Stimulated activated CD4-positive, alpha-beta T cell treated with anti-CD3 and anti-CD28 coated beads, Interleukin-1b, Interleukin-23, amount 100 ng/mL, for 1 hour (primary cell): ENCODE results near the gene GH2.
A peak's percentile ranks its signal among the peaks of the same experiment; 100 is the strongest.
"Not testable (repeated sequence)": the region's sequence is repeated elsewhere in the genome, so short reads cannot be mapped to it uniquely, and the experiment has no call there.

Experiments
- DNase-seq, 2 donors: peaks; one replicate each; pipeline ENCODE4 v3.0.0-alpha.2; 2020; ENCODE audit warnings: low read depth in 2 of 2

GH2 gene

GRCh38 chr17:63881935-63882601, at the start of gene GH2:
Gene GH2, minus strand, starts transcription at chr17:63881944. Its CDS starts 143 bp downstream, at chr17:63881801.
- DNase-seq = peak; percentile 32 to 45

GRCh38 chr17:63930951-63931575, 49.3 kb upstream of the GH2 start:
- DNase-seq = peak in 1 of 2 donors; percentile 29

GRCh38 chr17:63929860-63930766, 48.4 kb upstream of the GH2 start:
- DNase-seq = no peak

GRCh38 chr17:63928966-63929695, 47.4 kb upstream of the GH2 start:
- DNase-seq = no peak

GRCh38 chr17:63928172-63928666, 46.5 kb upstream of the GH2 start:
- no peak for DNase-seq

GRCh38 chr17:63927464-63928171, 45.9 kb upstream of the GH2 start:
- no peak for DNase-seq

- no peak for DNase-seq
Observed at GRCh38 chr17:63926164-63926563, 44.4 kb upstream of the GH2 start.

- DNase-seq = no peak
Observed at GRCh38 chr17:63925615-63926014, 43.9 kb upstream of the GH2 start.

GRCh38 chr17:63922402-63922801, 40.7 kb upstream of the GH2 start:
- DNase-seq = not testable (repeated sequence)

GRCh38 chr17:63920779-63921178, 39.0 kb upstream of the GH2 start:
- DNase-seq = not testable (repeated sequence)

GRCh38 chr17:63920050-63920449, 38.3 kb upstream of the GH2 start:
- DNase-seq = not testable (repeated sequence)

GRCh38 chr17:63919311-63919723, 37.6 kb upstream of the GH2 start:
- peak; percentile 47 to 48 for DNase-seq

- DNase-seq = not testable (repeated sequence)
Observed at GRCh38 chr17:63918789-63919305, 37.1 kb upstream of the GH2 start, which contains the start of gene GH1. Gene GH1, minus strand, starts transcription at chr17:63918839. Its CDS starts 63 bp downstream, at chr17:63918776.

- DNase-seq = no peak
Observed at GRCh38 chr17:63918305-63918704, 36.6 kb upstream of the GH2 start.

- DNase-seq = no peak
Observed at GRCh38 chr17:63917646-63918045, 35.9 kb upstream of the GH2 start.

- not testable (repeated sequence) for DNase-seq
Observed at GRCh38 chr17:63917206-63917605, 35.5 kb upstream of the GH2 start.

GRCh38 chr17:63916566-63917185, 34.9 kb upstream of the GH2 start:
- DNase-seq = no peak

- not testable (repeated sequence) for DNase-seq
Observed at GRCh38 chr17:63915753-63916152, 34.0 kb upstream of the GH2 start.

GRCh38 chr17:63914471-63914870, 32.7 kb upstream of the GH2 start:
- DNase-seq = no peak

GRCh38 chr17:63911657-63912100, 29.9 kb upstream of the GH2 start:
- peak; percentile 27 to 62 for DNase-seq
